Aorta (tissue), 5 donors: ENCODE measurements around the gene ONECUT3. TPM values are rescaled to one million over a fixed set of nuclear protein-coding genes. Genes with fewer than 3 reads are reported as not detected.

Source experiments
- ATAC-seq: fragments of 200-7000 bp; cut with Tn5 transposase; one replicate; pipeline ENCODE4 v1.9.1; 2022; ENCODE audit warnings: moderate library complexity; ENCODE audit not compliant: low FRiP score
- DNase-seq, 2 donors: peaks; one replicate each; pipeline ENCODE4 v3.0.0-alpha.2; 2020
- H3K27ac ChIP-seq, 2 donors: one replicate each; pipeline ENCODE4 v1.5.1; 2013; ENCODE audit warnings: low read length in 2 of 2, mild to moderate bottlenecking in 2 of 2, moderate library complexity in 2 of 2, control low read depth in 1 of 2, inconsistent platforms in 1 of 2, low read depth in 1 of 2
- H3K27me3 ChIP-seq, 2 donors: one replicate each; pipeline ENCODE4 v1.6.1; 2013; ENCODE audit warnings: control low read depth in 1 of 2, low read length in 1 of 2, mild to moderate bottlenecking in 1 of 2, moderate library complexity in 1 of 2; ENCODE audit not compliant: insufficient read depth in 2 of 2, control insufficient read depth in 1 of 2
- H3K36me3 ChIP-seq, 2 donors: one replicate each; pipeline ENCODE4 v1.6.1; 2013; ENCODE audit warnings: control low read depth in 1 of 2, low read length in 1 of 2, mild to moderate bottlenecking in 1 of 2; ENCODE audit not compliant: insufficient read depth in 2 of 2, control insufficient read depth in 1 of 2
- H3K4me1 ChIP-seq, 2 donors: one replicate each; pipeline ENCODE4 v1.6.1; 2013; ENCODE audit warnings: low read length in 2 of 2, control low read depth in 1 of 2, mild to moderate bottlenecking in 1 of 2, moderate library complexity in 1 of 2; ENCODE audit not compliant: insufficient read depth in 2 of 2, control insufficient read depth in 1 of 2
- H3K4me3 ChIP-seq, 2 donors: one replicate each; pipeline ENCODE4 v1.5.1; 2013; ENCODE audit warnings: low read length in 2 of 2, control low read depth in 1 of 2, mild to moderate bottlenecking in 1 of 2
- H3K9me3 ChIP-seq: one replicate; pipeline ENCODE4 v1.6.1; 2013; ENCODE audit warnings: mild to moderate bottlenecking, low read length; ENCODE audit not compliant: control insufficient read depth
- WGBS, 2 donors: extraction: QIAGEN DNeasy Blood & Tissue Kit; methylation state at CpG; one replicate each; pipeline ENCODE4 v1.1.7; 2013; 5-methylcytosine and 5-hydroxymethylcytosine counted together
- intact Hi-C, 2 donors: fragments of 100-400 bp; cut with DNase I; formaldehyde crosslinking; loops; one replicate each; pipeline versions ENCODE4 v1.14.2 to v1.15.0; 2022
- polyA plus RNA-seq, 2 donors: library from polyadenylated mRNA; stranded (reverse); fragments of 200-250 nt; gene quantifications; one replicate each; pipeline ENCODE4 v1.2.3, GENCODE V29; 2013
- total RNA-seq, 2 donors: library from RNA; stranded (reverse); fragmentation: NEBNext Ultra II Directional; extraction: Animal tissue kit (Norgen Biotek cat#: 25700); gene quantifications; one replicate each; pipeline ENCODE4 v1.2.1, GENCODE V29; 2021
- donor health status: healthy with polysubstance abuse.
- donor health status: Bipolar disorder and iron deficiency.
- donor health status: DM: no; HTN: no; CAD: no.
- donor health status: DM: no; HTN: no; CAD: no.
- donor health status: DM: yes; HTN: yes; CAD: no.

The ONECUT3 gene
- total and polyA plus RNA-seq, 4 donors = 0.03 TPM; not detected in 3

DNA sequence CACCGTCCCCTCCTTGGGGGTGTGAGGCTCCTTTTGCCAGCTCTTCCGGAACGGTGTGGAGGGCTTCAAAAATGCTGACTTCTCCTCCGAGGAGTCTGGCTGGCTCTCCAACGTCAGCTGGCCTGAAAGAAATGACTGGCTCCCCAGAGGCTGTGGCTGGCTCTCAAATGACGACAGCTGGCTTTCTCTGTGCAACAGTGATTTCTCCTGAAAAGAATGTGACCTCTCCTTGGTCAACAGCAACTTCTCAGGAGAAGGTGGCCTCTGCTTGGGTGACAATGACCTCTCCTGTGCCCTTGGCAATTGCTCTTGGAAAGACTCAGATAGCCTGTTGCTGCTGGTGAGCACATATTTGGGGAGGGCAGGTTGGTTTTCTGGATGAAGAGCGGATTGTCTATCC is 29.2 kb downstream of the ONECUT3 start:
- no peak overlapping the region for H3K4me3 ChIP-seq
- H3K4me1 ChIP-seq = no peaks in the 10 kb centered on the region
- H3K27ac ChIP-seq = no peak overlapping the region
- intact Hi-C loops = no loop called here
- no peaks in the 10 kb centered on the region for H3K36me3 ChIP-seq
- no peak for ATAC-seq
- DNase-seq = no peak
- peaks cover 0 to 3% of the 10 kb centered on the region in 2 donors for H3K27me3 ChIP-seq
- 42 to 47% methylated on average over 7 of the region's 7 CpGs for WGBS, 2 donors
- H3K9me3 ChIP-seq = peaks cover 12% of the 10 kb centered on the region

DNA sequence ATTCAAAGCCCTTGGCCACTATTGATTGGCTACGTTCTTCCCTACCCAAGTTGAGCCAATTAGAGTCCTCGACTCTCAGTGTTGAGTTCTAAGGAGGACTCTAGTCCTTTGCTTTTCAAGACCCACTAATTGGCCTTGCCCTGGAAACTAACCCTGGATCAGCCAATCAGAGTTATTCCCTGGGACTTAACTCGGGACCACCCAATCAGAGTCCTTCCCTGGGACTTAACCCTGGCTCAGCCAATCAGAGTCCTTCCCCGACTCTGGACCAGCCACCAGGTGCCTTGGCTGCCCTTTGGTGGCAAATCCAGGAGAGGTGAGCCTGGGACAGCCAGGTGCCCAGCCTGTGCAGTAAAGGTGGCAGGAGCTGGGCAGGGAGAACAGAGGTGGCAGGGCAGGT is 30.0 kb downstream of the ONECUT3 start:
- intact Hi-C loops = no loop called here
- DNase-seq (no peak), ATAC-seq (no peak)
- no peak overlapping the region for H3K4me3 ChIP-seq
- 87 to 88% methylated on average over 4 of the region's 4 CpGs for WGBS, 2 donors
- H3K9me3 ChIP-seq = peaks cover 12% of the 10 kb centered on the region
- peaks cover 0 to 3% of the 10 kb centered on the region in 2 donors for H3K27me3 ChIP-seq
- no peaks in the 10 kb centered on the region for H3K4me1 ChIP-seq
- H3K27ac ChIP-seq = no peak overlapping the region
- H3K36me3 ChIP-seq = no peaks in the 10 kb centered on the region

GRCh38 chr19:1783874-1784273 is 30.6 kb downstream of the ONECUT3 start:
- 81 to 85% methylated on average over 9 of the region's 9 CpGs for WGBS, 2 donors
- Histone ChIP-seq H3K4me1 (no peaks in the 10 kb centered on the region), H3K9me3 (peaks cover 12% of the 10 kb centered on the region), H3K27me3 (peaks cover 0 to 3% of the 10 kb centered on the region in 2 donors), H3K36me3 (no peaks in the 10 kb centered on the region), H3K27ac (no peak overlapping the region), H3K4me3 (no peak overlapping the region)
- intact Hi-C loops = no loop called here
- ATAC-seq = no peak
- DNase-seq = no peak

GRCh38 chr19:1785310-1785709 is 32.0 kb downstream of the ONECUT3 start:
- peaks cover 12% of the 10 kb centered on the region for H3K9me3 ChIP-seq
- WGBS, 2 donors = 91 to 92% methylated on average over 19 of the region's 19 CpGs
- H3K4me3 ChIP-seq = no peak overlapping the region
- H3K4me1 ChIP-seq = no peaks in the 10 kb centered on the region
- ATAC-seq (no peak), DNase-seq (no peak)
- peaks cover 0 to 3% of the 10 kb centered on the region in 2 donors for H3K27me3 ChIP-seq
- H3K27ac ChIP-seq = no peak overlapping the region
- no peaks in the 10 kb centered on the region for H3K36me3 ChIP-seq
- intact Hi-C loops = loop anchor here in 1 of 2 donors (5.0 kb wide), 1 partner anchor 42 kb away; no protein-coding TSS in a partner anchor

GRCh38 chr19:1786668-1787067 is 33.4 kb downstream of the ONECUT3 start:
- no peak for ATAC-seq
- Histone ChIP-seq H3K4me1 (no peaks in the 10 kb centered on the region), H3K9me3 (peaks cover 10% of the 10 kb centered on the region), H3K4me3 (no peak overlapping the region), H3K36me3 (no peaks in the 10 kb centered on the region), H3K27ac (no peak overlapping the region), H3K27me3 (peaks cover 0 to 3% of the 10 kb centered on the region in 2 donors)
- intact Hi-C loops = loop anchor here in 1 of 2 donors (5.0 kb wide), 1 partner anchor 41 kb away; no protein-coding TSS in a partner anchor
- DNase-seq = no peak
- WGBS, 2 donors = 80 to 83% methylated on average over 7 to 8 of the region's 8 CpGs

GRCh38 chr19:1787116-1787515 is 33.8 kb downstream of the ONECUT3 start:
- peaks cover 6% of the 10 kb centered on the region for H3K9me3 ChIP-seq
- H3K36me3 ChIP-seq = no peaks in the 10 kb centered on the region
- DNase-seq (no peak), ATAC-seq (no peak)
- H3K27me3 ChIP-seq = peaks cover 0 to 1% of the 10 kb centered on the region in 2 donors
- intact Hi-C loops = loop anchor here in 1 of 2 donors (5.0 kb wide), 1 partner anchor 40 kb away; no protein-coding TSS in a partner anchor
- H3K27ac ChIP-seq = no peak overlapping the region
- no peak overlapping the region for H3K4me3 ChIP-seq
- WGBS, 2 donors = 45% methylated on average over 8 of the region's 8 CpGs
- no peaks in the 10 kb centered on the region for H3K4me1 ChIP-seq

DNA sequence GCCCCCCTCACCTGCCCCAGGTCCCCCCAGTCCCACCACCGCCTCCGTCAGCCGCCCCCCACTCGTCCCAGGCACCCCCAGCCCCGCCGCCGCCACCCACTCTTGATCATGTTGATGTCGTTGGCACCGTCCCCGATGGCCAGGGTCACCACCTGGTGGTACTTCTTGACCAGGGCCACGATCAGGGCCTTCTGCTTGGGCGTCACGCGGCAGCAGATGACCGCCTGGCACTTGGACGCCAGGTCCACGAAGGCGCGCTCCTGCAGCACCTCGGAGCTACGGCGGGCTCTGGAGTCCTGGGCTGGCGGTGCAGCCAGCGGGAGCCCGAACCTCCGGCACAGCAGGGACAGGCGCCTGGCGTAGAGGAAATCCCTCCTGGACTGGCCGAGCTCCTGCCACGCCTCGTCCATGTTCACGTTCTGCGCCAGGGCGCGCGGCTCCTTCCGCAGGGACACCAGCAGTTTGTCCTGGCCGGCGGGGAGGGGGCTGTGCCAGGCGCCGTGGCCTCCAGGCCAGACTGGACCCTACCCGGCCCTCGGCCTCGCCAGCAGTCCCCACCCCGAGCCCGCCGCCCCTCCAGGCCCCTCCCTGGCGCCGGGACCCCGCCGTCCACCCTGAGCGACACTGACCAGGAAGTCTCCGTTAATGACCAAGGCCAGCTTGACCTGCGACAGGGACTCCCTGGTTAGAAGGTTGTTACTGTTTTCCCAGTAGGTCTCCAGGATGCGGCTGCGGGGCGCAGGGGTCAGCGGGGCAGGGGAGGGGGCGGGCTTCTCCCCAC is 36.1 kb downstream of the ONECUT3 start:
- WGBS, 2 donors = 7 to 17% methylated on average over 54 to 59 of the region's 59 CpGs
- Histone ChIP-seq H3K4me3 (no peak overlapping the region), H3K27me3 (no peaks in the 10 kb centered on the region), H3K4me1 (no peaks in the 10 kb centered on the region), H3K36me3 (no peaks in the 10 kb centered on the region), H3K27ac (no peak overlapping the region), H3K9me3 (no peaks in the 10 kb centered on the region)
- ATAC-seq = no peak
- intact Hi-C loops = loop anchor here in 1 of 2 donors (5.0 kb wide), 1 partner anchor 38 kb away; no protein-coding TSS in a partner anchor
- no peak for DNase-seq

DNA sequence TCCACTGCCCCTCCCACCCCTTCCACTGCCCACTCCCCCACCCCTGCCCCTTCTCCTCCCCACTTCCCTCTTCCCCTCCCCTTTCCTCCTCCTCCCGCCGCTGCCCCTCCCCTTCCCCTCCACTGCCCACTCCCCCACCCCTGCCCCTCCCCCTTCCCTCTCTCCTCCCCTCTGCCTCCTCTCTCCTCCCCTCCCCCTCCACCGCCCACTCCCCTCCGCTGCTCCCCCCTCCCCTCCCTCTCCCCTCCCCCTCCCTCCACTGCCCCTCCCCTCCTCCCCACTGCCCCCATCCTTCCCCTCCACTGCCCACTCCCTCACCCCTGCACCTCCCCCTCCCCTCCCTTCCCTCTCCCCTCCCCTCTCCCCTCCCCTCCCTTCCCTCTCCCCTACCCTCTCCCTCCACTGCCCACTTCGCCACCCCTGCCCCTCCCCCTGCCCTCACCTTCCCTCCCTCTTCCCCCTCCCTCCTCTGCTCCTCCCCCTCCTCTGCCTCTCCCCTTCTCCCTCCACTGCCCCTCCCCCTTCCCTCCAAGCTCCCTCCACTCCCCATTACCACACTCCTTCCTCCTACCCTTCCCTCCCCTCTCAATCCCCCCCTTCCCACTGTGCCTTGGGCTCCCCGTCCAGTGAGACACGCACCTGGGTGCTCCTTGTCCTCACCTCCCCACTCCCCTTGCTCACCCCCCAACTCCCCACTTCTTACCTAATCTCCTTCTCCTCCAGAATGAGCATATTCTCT is 36.9 kb downstream of the ONECUT3 start:
- Histone ChIP-seq H3K4me3 (no peak overlapping the region), H3K27ac (no peak overlapping the region), H3K27me3 (no peaks in the 10 kb centered on the region), H3K36me3 (no peaks in the 10 kb centered on the region), H3K4me1 (no peaks in the 10 kb centered on the region), H3K9me3 (no peaks in the 10 kb centered on the region)
- no peak for ATAC-seq
- WGBS, 2 donors = 31 to 41% methylated on average over 3 to 6 of the region's 7 CpGs
- no peak for DNase-seq
- intact Hi-C loops = no loop called here
